ENCODE data around the gene GJA8.
"Not testable (repeated sequence)": the region's sequence is repeated elsewhere in the genome, so short reads cannot be mapped to it uniquely, and the experiment has no call there.

The GJA8 gene

DNA sequence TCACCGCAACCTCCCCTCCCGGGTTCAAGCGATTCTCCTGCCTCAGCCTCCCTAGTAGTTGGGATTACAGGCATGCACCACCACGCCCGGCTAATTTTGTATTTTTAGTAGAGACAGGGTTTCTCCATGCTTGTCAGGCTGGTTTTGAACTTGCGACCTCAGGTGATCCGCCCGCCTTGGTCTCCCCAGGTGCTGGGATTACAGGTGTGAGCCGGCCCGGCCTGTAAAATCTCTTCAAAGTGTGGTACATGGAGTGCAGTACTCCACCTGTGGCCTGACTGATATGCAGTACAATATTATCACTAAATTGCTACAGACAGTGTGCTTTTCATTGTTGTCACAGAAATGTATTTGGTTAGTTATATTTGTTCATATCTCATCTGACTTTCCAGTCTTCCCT, 25.1 kb downstream of the GJA8 start:
- not testable (repeated sequence) for DNase-seq (ENCODE audit: low read depth)

DNA sequence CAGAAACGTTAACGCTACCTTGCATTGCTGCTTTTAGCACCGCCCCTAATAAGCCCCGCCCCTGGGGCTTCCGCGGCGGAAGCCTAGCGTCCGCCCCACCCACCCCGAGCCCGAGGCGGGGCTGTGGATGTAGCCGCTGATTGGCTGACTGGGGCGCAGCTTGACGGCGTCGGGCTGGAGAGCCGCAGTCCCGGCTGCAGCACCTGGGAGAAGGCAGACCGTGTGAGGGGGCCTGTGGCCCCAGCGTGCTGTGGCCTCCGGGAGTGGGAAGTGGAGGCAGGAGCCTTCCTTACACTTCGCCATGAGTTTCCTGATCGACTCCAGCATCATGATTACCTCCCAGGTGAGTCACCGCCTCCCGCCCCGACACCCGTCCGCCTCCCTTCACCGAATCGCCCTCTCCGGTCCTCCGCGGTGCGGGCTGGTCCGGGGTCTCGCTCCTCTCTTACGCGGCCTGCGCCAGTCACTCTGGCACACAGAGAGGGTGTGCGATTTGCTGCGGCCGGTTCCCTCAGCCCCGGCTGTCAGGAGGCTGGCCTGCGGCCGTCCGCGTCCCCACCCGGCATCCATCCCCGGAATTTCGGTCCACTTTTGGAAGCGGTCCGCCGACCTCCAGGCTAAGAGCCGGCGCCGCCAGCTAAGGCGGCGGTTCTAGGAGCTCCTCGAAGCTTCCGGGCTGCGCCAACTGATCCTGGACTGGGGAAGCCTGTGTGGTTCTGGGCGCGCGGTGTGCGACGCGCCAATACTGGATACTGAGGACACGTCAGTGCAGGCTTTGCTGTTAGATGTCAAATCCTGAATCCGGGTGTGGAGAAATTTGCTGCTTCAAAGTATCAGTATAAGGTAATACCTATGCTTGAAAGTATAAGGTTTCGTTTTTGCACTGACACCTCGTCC, 25.9 kb downstream of the GJA8 start, which contains the start of gene GPR89B:
Gene GPR89B (plus strand): TSS at position 185 of the 897 bp plus-strand sequence. CDS start 117 bp downstream, at position 302.
- peak; percentile 54 for DNase-seq (ENCODE audit: low read depth)

DNA sequence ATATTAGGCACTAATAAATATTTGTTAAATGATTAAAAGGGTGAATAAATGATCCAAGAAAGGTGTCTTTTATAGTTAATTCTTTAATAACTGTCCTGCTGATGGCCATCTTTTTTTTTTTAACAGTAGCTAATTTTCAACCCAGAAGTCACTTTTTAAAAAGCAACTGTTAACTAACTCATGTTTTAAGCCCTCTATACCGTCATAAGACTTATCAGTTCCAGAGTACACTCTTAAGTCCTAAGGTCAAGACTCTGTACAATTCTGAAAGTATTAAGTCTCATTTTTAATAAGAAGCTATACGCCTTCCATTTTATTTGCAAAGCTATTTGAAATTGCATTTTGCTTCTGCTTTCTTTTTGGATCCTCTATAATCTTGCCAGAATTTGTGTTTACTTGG, 28.5 kb downstream of the GJA8 start:
- DNase-seq (ENCODE audit: low read depth), result not testable (repeated sequence)

DNA sequence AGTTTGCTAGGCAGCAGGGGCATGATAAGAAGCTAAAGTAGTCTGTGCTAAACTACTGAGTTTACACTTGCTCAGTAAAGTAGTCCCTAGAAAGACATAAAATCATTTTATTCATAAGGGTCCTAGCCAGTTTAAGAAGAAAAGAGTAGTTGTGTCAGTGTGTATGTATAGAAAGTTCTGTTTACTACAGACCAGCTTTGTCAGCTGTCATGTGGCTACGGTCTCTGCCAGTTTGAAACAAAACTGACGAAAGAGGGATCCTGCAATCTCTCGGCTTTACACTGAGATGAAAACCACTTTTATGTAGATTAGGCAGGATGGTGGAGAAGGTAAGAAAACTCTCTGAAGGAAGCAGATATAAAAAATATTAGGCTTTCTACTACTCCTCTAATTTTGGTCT, 32.7 kb downstream of the GJA8 start:
- DNase-seq (ENCODE audit: low read depth), result not testable (repeated sequence)

DNA sequence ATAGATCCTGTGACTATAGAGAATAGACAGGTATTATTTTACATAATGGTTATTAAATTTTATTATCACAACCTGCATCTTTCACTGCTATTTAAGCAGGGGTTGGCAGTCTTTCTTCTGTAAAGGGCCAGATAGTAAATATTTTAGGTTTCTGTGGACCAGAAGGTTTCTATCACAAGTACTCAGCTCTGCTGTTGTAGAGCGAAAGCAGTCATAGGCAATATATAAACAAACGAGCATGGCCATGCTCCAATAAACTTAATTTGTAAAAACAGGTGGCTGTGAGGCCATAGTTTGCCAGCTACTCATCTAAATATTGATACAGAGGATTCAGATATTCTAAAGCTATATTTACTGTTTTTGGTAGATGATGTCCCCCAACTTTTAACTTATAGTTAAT, 37.9 kb downstream of the GJA8 start:
- DNase-seq (ENCODE audit: low read depth), result not testable (repeated sequence)

DNA sequence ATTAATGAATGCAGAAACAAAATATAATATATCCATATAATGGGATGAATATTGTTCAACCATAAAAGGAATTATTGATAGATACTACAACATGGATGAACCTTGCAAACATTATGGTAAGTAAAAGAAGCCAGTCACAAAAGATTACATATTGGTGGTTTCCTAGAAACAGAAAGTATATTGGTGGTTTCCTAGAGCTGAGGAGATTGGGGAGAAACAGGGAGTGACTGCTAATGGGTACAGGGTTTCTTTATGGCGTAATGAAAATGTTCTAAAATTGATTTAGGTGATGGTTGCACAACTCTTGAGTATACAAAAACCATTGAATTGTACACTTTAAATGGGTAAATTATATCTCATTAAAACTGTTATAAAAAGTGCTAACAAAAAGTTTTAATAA, 40.0 kb downstream of the GJA8 start:
- not testable (repeated sequence) for DNase-seq (ENCODE audit: low read depth)

DNA sequence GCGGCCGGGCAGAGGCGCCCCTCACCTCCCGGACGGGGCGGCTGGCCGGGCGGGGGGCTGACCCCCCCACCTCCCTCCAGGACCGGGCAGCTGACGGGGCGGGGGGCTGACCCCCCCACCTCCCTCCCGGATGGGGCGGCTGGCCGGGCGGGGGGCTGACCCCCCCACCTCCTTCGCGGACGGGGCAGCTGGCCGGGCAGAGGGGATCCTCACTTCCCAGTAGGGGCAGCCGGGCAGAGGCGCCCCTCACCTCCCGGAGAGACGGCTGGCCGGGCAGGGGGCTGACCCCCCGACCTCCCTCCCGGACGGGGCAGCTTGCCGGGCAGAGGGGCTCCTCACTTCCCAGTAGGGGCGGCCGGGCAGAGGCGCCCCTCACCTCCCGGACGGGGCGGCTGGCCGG, 46.9 kb downstream of the GJA8 start:
- not testable (repeated sequence) for DNase-seq (ENCODE audit: low read depth)

Data from CMK (cell line).